Superior temporal gyrus (tissue), 1 donor: ENCODE results near the gene RPTOR.
"Not testable (repeated sequence)": the region's sequence is repeated elsewhere in the genome, so short reads cannot be mapped to it uniquely, and the experiment has no call there.

ENCODE experiments used
- DNase-seq: peaks from one replicate; pipeline ENCODE4 v3.0.0-alpha.2; 2016; ENCODE audit errors: extremely low spot score

The RPTOR gene

GRCh38 chr17:80814491-80814890 lies 269.9 kb downstream of the RPTOR start:
- no peak for DNase-seq

GRCh38 chr17:80815151-80815681 lies 270.6 kb downstream of the RPTOR start:
- no peak for DNase-seq

GRCh38 chr17:80815718-80816117 lies 271.1 kb downstream of the RPTOR start:
- not testable (repeated sequence) for DNase-seq

GRCh38 chr17:80816241-80817103 lies 271.8 kb downstream of the RPTOR start:
- DNase-seq: no peak

GRCh38 chr17:80817321-80817845 lies 272.7 kb downstream of the RPTOR start:
- DNase-seq: no peak

- no peak for DNase-seq
These were observed 273.2 kb downstream of the RPTOR start for GRCh38 chr17:80817861-80818260.

GRCh38 chr17:80818871-80819270 lies 274.2 kb downstream of the RPTOR start:
- DNase-seq: no peak

GRCh38 chr17:80819422-80820164 lies 275.0 kb downstream of the RPTOR start:
- DNase-seq: no peak

GRCh38 chr17:80820331-80820730 lies 275.7 kb downstream of the RPTOR start:
- DNase-seq: no peak

- no peak for DNase-seq
These were observed 276.9 kb downstream of the RPTOR start for GRCh38 chr17:80821546-80821945.

GRCh38 chr17:80822021-80822699 lies 277.5 kb downstream of the RPTOR start:
- DNase-seq: no peak

GRCh38 chr17:80822700-80823410 lies 278.2 kb downstream of the RPTOR start:
- no peak for DNase-seq

- no peak for DNase-seq
These were observed 280.2 kb downstream of the RPTOR start for GRCh38 chr17:80824549-80825470.

GRCh38 chr17:80825471-80826345 lies 281.1 kb downstream of the RPTOR start:
- no peak for DNase-seq

- DNase-seq: no peak
These were observed 281.8 kb downstream of the RPTOR start for GRCh38 chr17:80826346-80826954.

- DNase-seq: peak; percentile 69
These were observed 282.5 kb downstream of the RPTOR start for GRCh38 chr17:80826955-80827645.

- no peak for DNase-seq
These were observed 283.3 kb downstream of the RPTOR start for GRCh38 chr17:80827646-80828643.
